T follicular helper cell (primary cell): ENCODE results near the gene ADGRV1.
"Not testable (repeated sequence)": the region's sequence is repeated elsewhere in the genome, so short reads cannot be mapped to it uniquely, and the experiment has no call there.

ENCODE experiments used
- DNase-seq: peaks from one replicate; pipeline ENCODE4 v3.0.0-alpha.2; 2020; ENCODE audit warnings: low read depth

The ADGRV1 gene

GRCh38 chr5:90593083-90593482 lies 34.5 kb downstream of the ADGRV1 start:
- DNase-seq: not testable (repeated sequence)

- DNase-seq: not testable (repeated sequence)
These were observed 37.2 kb downstream of the ADGRV1 start for GRCh38 chr5:90595766-90596165.

- no peak for DNase-seq
These were observed 39.7 kb downstream of the ADGRV1 start for GRCh38 chr5:90598293-90598692.

GRCh38 chr5:90600307-90600706 lies 41.7 kb downstream of the ADGRV1 start:
- not testable (repeated sequence) for DNase-seq

- no peak for DNase-seq
These were observed 42.9 kb downstream of the ADGRV1 start for GRCh38 chr5:90601468-90601867.

GRCh38 chr5:90602681-90603080 lies 44.1 kb downstream of the ADGRV1 start:
- DNase-seq: no peak

GRCh38 chr5:90606539-90606938 lies 47.9 kb downstream of the ADGRV1 start:
- DNase-seq: no peak

GRCh38 chr5:90612919-90613318 lies 54.3 kb downstream of the ADGRV1 start:
- DNase-seq: no peak

GRCh38 chr5:90613459-90613858 lies 54.9 kb downstream of the ADGRV1 start:
- DNase-seq: no peak

- no peak for DNase-seq
These were observed 55.4 kb downstream of the ADGRV1 start for GRCh38 chr5:90613918-90614504.

GRCh38 chr5:90615355-90615754 lies 56.8 kb downstream of the ADGRV1 start:
- no peak for DNase-seq

GRCh38 chr5:90618071-90618470 lies 59.5 kb downstream of the ADGRV1 start:
- DNase-seq: no peak

- not testable (repeated sequence) for DNase-seq
These were observed 61.2 kb downstream of the ADGRV1 start for GRCh38 chr5:90619762-90620161.

GRCh38 chr5:90621848-90622247 lies 63.3 kb downstream of the ADGRV1 start:
- no peak for DNase-seq

- no peak for DNase-seq
These were observed 67.9 kb downstream of the ADGRV1 start for GRCh38 chr5:90626493-90626892.

GRCh38 chr5:90628492-90628891 lies 69.9 kb downstream of the ADGRV1 start:
- no peak for DNase-seq

- no peak for DNase-seq
These were observed 74.2 kb downstream of the ADGRV1 start for GRCh38 chr5:90632791-90633190.

- DNase-seq: no peak
These were observed 78.4 kb downstream of the ADGRV1 start for GRCh38 chr5:90636948-90637347.

GRCh38 chr5:90637731-90638130 lies 79.1 kb downstream of the ADGRV1 start:
- no peak for DNase-seq

- no peak for DNase-seq
These were observed 80.3 kb downstream of the ADGRV1 start for GRCh38 chr5:90638878-90639277.

GRCh38 chr5:90640484-90641059 lies 82.0 kb downstream of the ADGRV1 start:
- no peak for DNase-seq

GRCh38 chr5:90641528-90641927 lies 82.9 kb downstream of the ADGRV1 start:
- DNase-seq: no peak

- no peak for DNase-seq
These were observed 84.2 kb downstream of the ADGRV1 start for GRCh38 chr5:90642706-90643229.

GRCh38 chr5:90644132-90644531 lies 85.5 kb downstream of the ADGRV1 start:
- DNase-seq: no peak
